H1 (cell line): ENCODE results near the gene THUMPD3. TPM values are rescaled to one million over a fixed set of nuclear protein-coding genes. Genes with fewer than 3 reads are reported as not detected.

ENCODE experiments used
- SP2 ChIP-seq: IDR thresholded peaks from 2 replicates; pipeline ENCODE4 v1.6.1; 2012; ENCODE audit warnings: mild to moderate bottlenecking, low read length, inconsistent platforms
- SP4 ChIP-seq: IDR thresholded peaks from 2 replicates; pipeline ENCODE4 v1.6.1; 2012; ENCODE audit warnings: low read length, inconsistent platforms
- polyA plus RNA-seq, 7 experiments: library from polyadenylated mRNA; depleted of rRNA in 3 of 7; stranded (reverse) in 5 of 7; unstranded in 2 of 7; fragments of >200 nt in 5 of 7; fragments of 200-250 nt in 2 of 7; gene quantifications; 1 replicate in 5 of 7; 2 replicates in 1 of 7; 4 replicates in 1 of 7; pipeline versions ENCODE4 v1.2.1 to v1.2.3, GENCODE V29; 2011 to 2013; ENCODE audit warnings: missing spikeins in 2 of 7, mixed read lengths in 2 of 7
- total RNA-seq: library from RNA; stranded (reverse); fragmentation: NEBNext Ultra II Directional; extraction: Animal tissue kit (Norgen Biotek cat#: 25700); gene quantifications from 2 replicates; pipeline ENCODE4 v1.2.1, GENCODE V29; 2021
- TF ChIP-seq, protein P1 (sequence below): fragments of 300-600 bp; sonication (generic); IDR thresholded peaks from 2 replicates; pipeline ENCODE4 v1.7.1; 2012; ENCODE audit warnings: low read length, moderate library complexity, mild to moderate bottlenecking, inconsistent platforms; ENCODE audit not compliant: insufficient replicate concordance

The THUMPD3 gene
- total and polyA plus RNA-seq, 2 of the 8 experiments (the other 6 are each of a cell fraction or from before 2014, with no cell fraction given) = 26.7 to 68.9 TPM

- TF ChIP-seq, protein P1, sequence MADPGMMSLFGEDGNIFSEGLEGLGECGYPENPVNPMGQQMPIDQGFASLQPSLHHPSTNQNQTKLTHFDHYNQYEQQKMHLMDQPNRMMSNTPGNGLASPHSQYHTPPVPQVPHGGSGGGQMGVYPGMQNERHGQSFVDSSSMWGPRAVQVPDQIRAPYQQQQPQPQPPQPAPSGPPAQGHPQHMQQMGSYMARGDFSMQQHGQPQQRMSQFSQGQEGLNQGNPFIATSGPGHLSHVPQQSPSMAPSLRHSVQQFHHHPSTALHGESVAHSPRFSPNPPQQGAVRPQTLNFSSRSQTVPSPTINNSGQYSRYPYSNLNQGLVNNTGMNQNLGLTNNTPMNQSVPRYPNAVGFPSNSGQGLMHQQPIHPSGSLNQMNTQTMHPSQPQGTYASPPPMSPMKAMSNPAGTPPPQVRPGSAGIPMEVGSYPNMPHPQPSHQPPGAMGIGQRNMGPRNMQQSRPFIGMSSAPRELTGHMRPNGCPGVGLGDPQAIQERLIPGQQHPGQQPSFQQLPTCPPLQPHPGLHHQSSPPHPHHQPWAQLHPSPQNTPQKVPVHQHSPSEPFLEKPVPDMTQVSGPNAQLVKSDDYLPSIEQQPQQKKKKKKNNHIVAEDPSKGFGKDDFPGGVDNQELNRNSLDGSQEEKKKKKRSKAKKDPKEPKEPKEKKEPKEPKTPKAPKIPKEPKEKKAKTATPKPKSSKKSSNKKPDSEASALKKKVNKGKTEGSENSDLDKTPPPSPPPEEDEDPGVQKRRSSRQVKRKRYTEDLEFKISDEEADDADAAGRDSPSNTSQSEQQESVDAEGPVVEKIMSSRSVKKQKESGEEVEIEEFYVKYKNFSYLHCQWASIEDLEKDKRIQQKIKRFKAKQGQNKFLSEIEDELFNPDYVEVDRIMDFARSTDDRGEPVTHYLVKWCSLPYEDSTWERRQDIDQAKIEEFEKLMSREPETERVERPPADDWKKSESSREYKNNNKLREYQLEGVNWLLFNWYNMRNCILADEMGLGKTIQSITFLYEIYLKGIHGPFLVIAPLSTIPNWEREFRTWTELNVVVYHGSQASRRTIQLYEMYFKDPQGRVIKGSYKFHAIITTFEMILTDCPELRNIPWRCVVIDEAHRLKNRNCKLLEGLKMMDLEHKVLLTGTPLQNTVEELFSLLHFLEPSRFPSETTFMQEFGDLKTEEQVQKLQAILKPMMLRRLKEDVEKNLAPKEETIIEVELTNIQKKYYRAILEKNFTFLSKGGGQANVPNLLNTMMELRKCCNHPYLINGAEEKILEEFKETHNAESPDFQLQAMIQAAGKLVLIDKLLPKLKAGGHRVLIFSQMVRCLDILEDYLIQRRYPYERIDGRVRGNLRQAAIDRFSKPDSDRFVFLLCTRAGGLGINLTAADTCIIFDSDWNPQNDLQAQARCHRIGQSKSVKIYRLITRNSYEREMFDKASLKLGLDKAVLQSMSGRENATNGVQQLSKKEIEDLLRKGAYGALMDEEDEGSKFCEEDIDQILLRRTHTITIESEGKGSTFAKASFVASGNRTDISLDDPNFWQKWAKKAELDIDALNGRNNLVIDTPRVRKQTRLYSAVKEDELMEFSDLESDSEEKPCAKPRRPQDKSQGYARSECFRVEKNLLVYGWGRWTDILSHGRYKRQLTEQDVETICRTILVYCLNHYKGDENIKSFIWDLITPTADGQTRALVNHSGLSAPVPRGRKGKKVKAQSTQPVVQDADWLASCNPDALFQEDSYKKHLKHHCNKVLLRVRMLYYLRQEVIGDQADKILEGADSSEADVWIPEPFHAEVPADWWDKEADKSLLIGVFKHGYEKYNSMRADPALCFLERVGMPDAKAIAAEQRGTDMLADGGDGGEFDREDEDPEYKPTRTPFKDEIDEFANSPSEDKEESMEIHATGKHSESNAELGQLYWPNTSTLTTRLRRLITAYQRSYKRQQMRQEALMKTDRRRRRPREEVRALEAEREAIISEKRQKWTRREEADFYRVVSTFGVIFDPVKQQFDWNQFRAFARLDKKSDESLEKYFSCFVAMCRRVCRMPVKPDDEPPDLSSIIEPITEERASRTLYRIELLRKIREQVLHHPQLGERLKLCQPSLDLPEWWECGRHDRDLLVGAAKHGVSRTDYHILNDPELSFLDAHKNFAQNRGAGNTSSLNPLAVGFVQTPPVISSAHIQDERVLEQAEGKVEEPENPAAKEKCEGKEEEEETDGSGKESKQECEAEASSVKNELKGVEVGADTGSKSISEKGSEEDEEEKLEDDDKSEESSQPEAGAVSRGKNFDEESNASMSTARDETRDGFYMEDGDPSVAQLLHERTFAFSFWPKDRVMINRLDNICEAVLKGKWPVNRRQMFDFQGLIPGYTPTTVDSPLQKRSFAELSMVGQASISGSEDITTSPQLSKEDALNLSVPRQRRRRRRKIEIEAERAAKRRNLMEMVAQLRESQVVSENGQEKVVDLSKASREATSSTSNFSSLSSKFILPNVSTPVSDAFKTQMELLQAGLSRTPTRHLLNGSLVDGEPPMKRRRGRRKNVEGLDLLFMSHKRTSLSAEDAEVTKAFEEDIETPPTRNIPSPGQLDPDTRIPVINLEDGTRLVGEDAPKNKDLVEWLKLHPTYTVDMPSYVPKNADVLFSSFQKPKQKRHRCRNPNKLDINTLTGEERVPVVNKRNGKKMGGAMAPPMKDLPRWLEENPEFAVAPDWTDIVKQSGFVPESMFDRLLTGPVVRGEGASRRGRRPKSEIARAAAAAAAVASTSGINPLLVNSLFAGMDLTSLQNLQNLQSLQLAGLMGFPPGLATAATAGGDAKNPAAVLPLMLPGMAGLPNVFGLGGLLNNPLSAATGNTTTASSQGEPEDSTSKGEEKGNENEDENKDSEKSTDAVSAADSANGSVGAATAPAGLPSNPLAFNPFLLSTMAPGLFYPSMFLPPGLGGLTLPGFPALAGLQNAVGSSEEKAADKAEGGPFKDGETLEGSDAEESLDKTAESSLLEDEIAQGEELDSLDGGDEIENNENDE = no peak
- TF ChIP-seq SP2 = no peak
- TF ChIP-seq SP4 = no peak
Measured at GRCh38 chr3:9428411-9428810, 65.6 kb downstream of the THUMPD3 start (continued).
